RCC 7860 (cell line): ENCODE measurements around the gene DPP6.
A peak's percentile ranks its signal among the peaks of the same experiment; 100 is the strongest.

Source experiments
- DNase-seq: peaks from one replicate; pipeline ENCODE4 v3.0.0-alpha.2; 2015; ENCODE audit warnings: low spot score
- FAIRE-seq: peaks from 2 replicates; lab custom pipeline; 2012; peaks lifted over from hg19 to GRCh38; lab: Jason Lieb, UNC

DPP6 gene

GRCh38 chr7:154503962-154504550 is 451.9 kb downstream of the DPP6 start:
- peak; percentile 54 for FAIRE-seq
- peak; percentile 38 for DNase-seq

- FAIRE-seq (no peak), DNase-seq (no peak)
Measured at GRCh38 chr7:154504918-154505317, 452.7 kb downstream of the DPP6 start.

GRCh38 chr7:154505362-154505761 is 453.2 kb downstream of the DPP6 start:
- DNase-seq, result no peak
- FAIRE-seq, result no peak

- FAIRE-seq (no peak), DNase-seq (no peak)
Measured at GRCh38 chr7:154509192-154509591, 457.0 kb downstream of the DPP6 start.

- FAIRE-seq (no peak), DNase-seq (no peak)
Measured at GRCh38 chr7:154512121-154512833, 460.1 kb downstream of the DPP6 start.

GRCh38 chr7:154517768-154518167 is 465.6 kb downstream of the DPP6 start:
- FAIRE-seq (no peak), DNase-seq (no peak)

- FAIRE-seq (no peak), DNase-seq (no peak)
Measured at GRCh38 chr7:154519229-154519628, 467.0 kb downstream of the DPP6 start.

GRCh38 chr7:154530136-154530535 is 477.9 kb downstream of the DPP6 start:
- DNase-seq (no peak), FAIRE-seq (no peak)

GRCh38 chr7:154532771-154533170 is 480.6 kb downstream of the DPP6 start:
- FAIRE-seq (no peak), DNase-seq (no peak)

- FAIRE-seq, result no peak
- no peak for DNase-seq
Measured at GRCh38 chr7:154540596-154540995, 488.4 kb downstream of the DPP6 start.

GRCh38 chr7:154541606-154542005 is 489.4 kb downstream of the DPP6 start:
- FAIRE-seq, result no peak
- no peak for DNase-seq

GRCh38 chr7:154546946-154547587 is 494.9 kb downstream of the DPP6 start:
- no peak for DNase-seq

GRCh38 chr7:154553711-154554265 is 501.6 kb downstream of the DPP6 start:
- no peak for FAIRE-seq
- DNase-seq, result no peak

More at GRCh38 chr7:154546946-154547587, 494.9 kb downstream of the DPP6 start:
- no peak for FAIRE-seq

- no peak for FAIRE-seq
- DNase-seq, result no peak
Measured at GRCh38 chr7:154559454-154559853, 507.3 kb downstream of the DPP6 start.

GRCh38 chr7:154564676-154565075 is 512.5 kb downstream of the DPP6 start:
- no peak for FAIRE-seq

GRCh38 chr7:154566877-154567276 is 514.7 kb downstream of the DPP6 start:
- no peak for FAIRE-seq

More at GRCh38 chr7:154564676-154565075, 512.5 kb downstream of the DPP6 start:
- DNase-seq, result no peak

GRCh38 chr7:154568346-154568745 is 516.1 kb downstream of the DPP6 start:
- no peak for FAIRE-seq
- DNase-seq, result no peak

More at GRCh38 chr7:154566877-154567276, 514.7 kb downstream of the DPP6 start:
- DNase-seq, result no peak

- no peak for DNase-seq
- FAIRE-seq, result no peak
Measured at GRCh38 chr7:154569916-154570315, 517.7 kb downstream of the DPP6 start.

- FAIRE-seq (no peak), DNase-seq (no peak)
Measured at GRCh38 chr7:154571772-154572171, 519.6 kb downstream of the DPP6 start.

GRCh38 chr7:154574235-154574634 is 522.0 kb downstream of the DPP6 start:
- FAIRE-seq (no peak), DNase-seq (no peak)

- no peak for FAIRE-seq
- DNase-seq, result no peak
Measured at GRCh38 chr7:154575497-154575896, 523.3 kb downstream of the DPP6 start.

GRCh38 chr7:154576604-154577003 is 524.4 kb downstream of the DPP6 start:
- no peak for DNase-seq
- no peak for FAIRE-seq
